GM19324 (cell line): Measurements from ENCODE around the gene RPAP2.

Experiments used
- ATAC-seq: cut with Tn5 transposase; IDR thresholded peaks from one replicate; pipeline ENCODE4 v1.9.1; 2021; ENCODE audit warnings: mild to moderate bottlenecking, moderate library complexity; ENCODE audit not compliant: unreplicated experiment, low FRiP score

Gene RPAP2

DNA sequence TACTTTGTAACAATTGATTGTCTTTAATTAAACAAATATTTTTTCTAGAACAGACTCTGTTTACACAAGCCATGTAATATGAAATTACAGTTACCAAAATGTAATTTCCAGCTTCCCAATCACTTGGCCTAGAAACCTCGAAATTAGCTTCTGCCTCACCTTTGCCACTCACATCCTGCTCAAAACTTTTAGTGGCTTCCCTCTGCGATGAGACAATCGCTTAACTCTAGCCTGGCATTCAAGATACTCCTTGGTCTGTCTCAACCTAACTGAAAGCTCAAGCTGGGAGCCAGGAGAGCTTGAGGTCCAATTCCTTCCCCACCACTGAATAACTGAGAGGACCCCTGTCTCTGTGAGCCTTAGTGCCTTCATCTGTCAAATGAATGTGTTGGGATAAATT is 145.0 kb downstream of the RPAP2 start:
- ATAC-seq, result no peak

DNA sequence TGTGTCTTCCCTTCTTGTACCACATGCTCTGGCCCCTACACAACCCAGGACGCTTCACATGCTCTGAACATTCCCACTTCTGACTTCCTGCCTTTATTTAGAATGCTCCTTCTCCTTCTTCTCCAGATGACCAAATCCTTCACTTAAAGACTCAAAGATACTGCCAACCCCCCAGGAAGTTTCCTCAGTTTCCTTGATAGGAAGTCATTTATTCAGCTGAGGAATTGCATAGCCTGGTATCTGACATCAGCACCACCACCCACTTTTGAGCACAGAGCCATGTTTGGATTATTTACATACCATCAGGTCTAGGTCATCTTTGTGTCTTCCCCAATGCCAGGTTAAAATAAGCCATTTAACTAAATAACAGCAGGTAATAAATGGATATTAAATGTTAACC is 145.5 kb downstream of the RPAP2 start:
- no peak for ATAC-seq

DNA sequence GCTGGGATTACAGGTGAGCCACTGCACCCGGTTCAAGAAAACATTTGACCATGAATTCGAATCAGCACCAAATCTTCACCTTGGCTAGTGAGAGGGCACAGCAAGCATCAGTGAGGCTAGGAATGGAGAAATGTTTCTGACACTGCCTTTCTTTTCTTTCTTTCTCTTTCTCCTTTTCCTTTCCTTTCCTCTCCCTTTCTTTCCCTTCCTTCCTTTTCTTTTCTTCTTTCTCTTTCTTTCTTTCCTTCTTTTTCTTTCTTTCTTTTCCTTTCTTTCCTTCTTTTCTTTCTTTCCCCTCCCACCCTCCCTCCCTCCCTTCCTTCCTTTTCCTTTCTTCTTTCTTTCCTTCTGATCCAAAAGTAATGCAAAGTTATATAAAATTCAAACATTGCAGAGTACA is 147.0 kb downstream of the RPAP2 start:
- no peak for ATAC-seq

- ATAC-seq, result no peak
Measured at GRCh38 chr1:92446546-92446945, 147.7 kb downstream of the RPAP2 start.

GRCh38 chr1:92447033-92447681 is 148.3 kb downstream of the RPAP2 start:
- no peak for ATAC-seq

DNA sequence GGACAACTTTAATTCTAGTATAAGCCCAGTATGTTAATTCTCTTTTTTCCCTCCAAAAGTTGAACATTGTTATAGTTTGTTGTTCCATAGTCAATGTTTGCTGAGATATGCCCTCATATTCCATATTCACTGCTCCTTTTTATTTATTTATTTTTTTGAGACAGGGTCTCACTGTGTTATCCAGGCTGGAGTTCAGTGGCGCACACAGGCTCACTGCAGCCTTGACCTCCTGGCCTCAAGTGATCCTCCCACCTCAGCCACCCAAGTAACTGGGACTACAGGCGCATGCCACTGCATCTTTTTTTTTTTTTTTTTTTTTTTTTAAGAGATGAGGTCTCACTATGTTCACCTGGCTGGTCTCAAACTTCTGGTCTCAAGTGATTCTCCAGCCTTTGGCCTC is 149.1 kb downstream of the RPAP2 start:
- no peak for ATAC-seq
